IPS-NIHi7 (cell line): ENCODE measurements around the gene PDE6B.
A peak's percentile ranks its signal among the peaks of the same experiment; 100 is the strongest.
"Not testable (repeated sequence)": the region's sequence is repeated elsewhere in the genome, so short reads cannot be mapped to it uniquely, and the experiment has no call there.

Source experiments
- DNase-seq: peaks from one replicate; pipeline ENCODE4 v3.0.0; 2012; ENCODE audit warnings: mixed read lengths; ENCODE audit errors: extremely low spot score

The PDE6B gene

DNA sequence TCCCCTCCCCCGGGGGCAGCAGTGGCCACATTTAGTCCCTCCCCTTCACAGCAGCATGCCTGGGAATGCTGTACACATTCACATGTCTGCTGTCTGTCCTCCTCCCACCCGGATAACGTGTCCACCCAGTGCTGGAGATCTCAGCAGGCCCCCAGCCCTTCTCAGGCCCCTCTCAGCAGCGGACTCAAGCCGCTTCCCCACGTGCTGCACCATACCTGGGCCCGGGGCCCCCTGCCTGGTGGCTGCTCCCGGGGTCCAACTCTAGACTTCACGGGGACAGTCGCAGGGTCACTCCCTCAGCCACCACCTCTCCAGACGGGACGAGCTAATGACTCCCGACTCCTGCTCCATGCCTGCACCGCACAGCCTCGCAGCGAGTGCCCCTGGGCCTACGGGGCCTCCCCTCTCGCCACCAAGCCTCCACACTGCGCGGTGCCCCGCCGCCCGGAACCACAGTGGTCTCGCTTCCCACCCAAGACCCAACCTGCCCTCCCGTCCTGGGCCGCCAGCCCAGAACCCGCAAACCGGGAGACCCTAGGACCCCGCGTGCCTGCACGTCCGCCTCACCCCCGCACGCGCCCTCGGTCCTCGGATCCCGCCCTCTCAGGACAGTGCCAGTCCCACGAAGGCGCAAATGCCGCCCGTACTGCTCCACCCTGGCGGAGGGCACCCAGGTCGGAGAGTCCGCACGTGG is 79.0 kb downstream of the PDE6B start:
- no peak for DNase-seq

DNA sequence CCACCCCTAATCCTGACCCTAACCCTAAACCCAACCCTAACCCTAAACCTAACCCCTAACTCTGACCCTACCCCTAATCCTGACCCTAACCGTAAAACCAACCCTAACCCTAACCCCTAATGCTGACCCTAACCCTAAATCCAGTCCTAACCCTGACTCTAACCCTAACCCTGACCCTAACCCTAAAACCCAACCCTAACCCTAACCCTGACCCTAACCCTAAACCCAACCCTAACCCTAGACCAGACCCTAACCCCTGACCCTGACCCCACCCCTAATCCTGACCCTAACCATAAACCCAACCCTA is 79.6 kb downstream of the PDE6B start:
- no peak for DNase-seq

DNA sequence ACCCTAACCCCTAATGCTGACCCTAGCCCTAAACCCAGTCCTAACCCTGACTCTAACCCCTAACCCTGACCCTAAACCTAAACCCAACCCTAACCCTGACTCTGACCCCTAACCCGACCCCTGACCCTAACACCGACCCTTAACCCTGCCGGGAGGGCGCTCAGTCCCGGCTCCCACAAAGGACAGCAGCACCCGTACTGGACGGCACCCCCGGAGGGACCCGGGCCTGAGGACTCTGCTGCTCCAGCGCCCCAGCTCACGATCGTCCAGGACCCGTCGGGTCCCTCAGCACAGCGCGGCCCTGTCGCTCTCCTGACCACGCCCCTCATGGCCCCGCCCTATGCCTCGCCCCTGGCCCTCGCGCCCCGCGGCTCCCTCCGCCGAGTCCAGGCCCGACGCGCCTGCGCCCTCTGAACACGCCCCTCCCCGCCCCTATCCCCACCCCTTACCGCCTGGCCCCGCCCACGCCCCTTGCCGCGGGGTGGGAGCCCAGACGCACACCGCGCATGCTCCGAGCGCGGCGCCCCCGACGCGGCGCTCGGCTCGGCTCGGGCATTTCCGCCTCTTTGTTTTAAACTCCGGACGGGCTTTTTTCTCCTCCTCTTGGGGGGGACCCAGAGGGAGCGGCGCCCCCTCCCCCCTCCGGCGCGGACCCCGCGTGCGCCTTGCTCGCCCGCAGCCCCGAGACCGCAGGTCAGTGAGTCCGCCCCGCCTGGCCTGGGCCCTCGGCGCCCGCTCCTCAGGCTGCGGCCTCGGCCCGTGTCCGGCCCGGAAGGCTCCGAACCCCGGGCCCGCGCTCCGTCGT is 80.1 kb downstream of the PDE6B start, which contains the start of gene PCGF3:
Gene PCGF3, plus strand, starts transcription at position 555 of the 805 bp plus-strand sequence. CDS start 27,849 bp downstream, outside the sequence.
- DNase-seq: peak; percentile 100

DNA sequence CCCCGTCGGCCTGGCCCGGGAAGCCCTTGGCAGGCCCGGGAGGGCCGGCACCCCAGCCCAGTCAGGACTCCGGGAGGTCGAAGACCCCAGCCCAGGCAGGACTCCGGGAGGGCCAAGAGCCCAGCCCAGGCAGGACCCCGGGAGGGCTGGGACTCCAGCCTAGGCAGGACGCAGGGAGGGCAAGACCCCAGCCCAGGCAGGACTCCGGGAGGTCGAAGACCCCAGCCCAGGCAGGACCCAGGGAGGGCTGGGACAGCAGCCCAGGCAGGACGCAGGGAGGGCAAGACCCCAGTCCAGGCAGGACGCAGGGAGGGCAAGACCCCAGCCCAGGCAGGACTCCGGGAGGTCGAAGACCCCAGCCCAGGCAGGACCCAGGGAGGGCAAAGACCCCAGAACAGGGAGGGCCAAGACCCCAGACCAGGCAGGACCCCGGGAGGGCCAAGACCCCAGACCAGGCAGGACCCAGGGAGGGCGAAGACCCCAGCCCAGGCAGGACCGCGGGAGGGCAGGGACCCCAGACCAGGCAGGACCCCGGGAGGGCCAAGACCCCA is 80.8 kb downstream of the PDE6B start:
- not testable (repeated sequence) for DNase-seq

DNA sequence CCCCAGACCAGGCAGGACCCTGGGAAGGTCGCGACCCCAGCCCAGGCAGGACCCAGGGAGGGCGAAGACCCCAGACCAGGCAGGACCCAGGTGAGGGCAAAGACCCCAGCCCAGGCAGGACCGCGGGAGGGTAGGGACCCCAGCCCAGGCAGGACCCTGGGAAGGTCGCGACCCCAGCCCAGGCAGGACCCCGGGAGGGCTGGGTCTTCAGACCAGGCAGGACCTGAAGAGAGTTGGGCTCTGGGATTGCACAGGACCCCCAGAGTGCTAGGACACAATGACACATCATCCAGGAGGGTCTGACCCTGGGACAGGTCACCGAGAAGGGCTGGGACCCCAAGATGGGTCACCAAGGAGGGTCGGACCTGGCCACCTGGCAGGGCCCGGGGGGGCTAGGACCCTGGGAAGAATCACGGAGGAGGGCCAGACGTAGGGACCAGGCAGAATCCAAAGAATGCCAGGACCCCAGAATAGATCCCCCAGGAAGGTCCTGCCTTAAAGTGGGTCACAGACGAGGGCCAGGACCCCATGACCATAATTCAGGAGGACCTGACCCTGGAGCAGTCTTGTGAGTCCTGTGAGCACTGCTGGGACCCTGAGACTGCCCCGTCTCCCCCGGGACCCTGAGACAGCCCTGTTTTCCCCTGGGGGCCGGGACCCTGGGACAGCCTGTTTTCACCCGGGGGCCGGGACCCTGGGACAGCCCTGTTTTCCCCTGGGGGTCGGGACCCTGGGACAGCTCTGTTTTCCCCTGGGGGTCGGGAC is 81.6 kb downstream of the PDE6B start:
- DNase-seq: no peak

DNA sequence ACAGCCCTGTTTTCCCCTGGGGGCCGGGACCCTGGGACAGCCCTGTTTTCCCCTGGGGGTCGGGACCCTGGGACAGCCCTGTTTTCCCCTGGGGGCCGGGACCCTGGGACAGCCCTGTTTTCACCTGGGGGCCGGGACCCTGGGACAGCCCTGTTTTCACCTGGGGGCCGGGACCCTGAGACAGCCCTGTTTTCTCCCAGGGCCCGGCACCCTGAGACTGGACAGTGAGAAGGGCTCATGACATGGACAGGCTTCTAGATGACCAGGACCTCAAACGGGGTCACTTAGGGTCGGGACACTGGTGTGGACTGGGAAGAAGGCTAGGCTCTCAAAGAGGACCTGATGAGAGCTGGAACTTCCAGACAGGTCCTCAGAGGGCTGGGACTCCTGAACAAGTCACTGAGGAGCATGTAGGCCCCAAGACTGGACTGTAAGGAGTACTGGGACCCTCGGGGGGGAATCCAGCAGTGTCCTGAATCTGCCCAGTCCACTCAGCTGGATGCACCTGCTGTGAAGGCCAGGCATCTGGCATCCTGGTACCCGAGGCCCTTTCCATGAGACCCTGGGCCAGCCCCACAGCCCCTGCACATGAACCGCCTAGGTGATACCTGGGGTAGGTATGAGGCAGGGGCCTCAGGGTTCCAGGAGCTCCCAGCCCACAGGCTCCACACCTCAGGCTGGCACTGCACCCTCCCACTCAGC is 82.7 kb downstream of the PDE6B start:
- no peak for DNase-seq

DNA sequence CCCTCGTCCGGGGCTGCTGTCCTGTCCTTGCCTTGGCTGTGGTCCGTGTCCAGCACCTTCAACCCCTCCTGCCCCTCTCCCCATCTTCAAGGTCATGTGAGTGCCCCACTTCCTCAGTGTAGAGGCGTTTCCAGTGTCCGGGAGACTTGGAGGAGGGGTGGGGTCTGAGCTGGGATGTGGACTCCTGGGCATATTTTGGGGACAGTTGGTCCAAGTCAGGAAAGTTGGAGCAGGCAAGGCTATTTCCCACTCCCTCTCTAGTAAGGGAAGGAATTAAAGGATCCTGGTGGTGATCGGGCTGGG is 83.2 kb downstream of the PDE6B start:
- no peak for DNase-seq

DNA sequence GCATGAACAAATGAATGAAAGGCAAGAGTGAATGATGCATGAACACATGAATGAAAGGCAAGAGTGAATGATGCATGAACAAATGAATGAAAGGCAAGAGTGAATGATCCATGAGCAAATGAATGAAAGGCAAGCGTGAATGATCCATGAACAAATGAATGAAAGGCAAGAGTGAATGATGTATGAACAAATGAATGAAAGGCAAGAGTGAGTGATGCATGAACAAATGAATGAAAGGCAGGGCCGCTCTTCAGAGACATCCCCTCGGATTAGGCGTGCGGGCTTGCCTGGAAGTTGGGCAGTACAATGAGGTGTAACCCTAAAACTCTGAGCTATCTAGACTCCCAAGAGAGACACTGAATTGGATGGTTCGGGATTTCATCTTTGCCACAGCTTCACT is 84.0 kb downstream of the PDE6B start:
- DNase-seq: no peak

DNA sequence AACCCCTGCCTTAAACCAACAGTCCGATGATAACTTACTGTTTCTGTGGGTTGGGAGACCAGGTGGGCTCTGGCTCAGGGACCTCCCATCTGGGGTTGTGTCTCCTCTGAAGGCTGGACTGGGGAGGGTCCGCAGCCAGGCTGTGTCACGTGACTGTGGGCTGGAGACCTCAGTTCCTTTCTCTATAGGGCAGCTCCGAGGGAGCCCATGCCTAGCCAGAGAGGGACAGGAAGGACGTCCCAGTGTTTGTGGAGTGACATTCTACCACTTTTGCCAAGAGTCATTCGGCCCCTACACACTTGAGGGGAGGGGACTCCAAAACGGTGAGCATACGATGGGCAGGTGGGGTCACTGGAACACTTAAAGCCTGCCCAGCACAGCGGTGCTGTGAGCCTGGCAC is 84.7 kb downstream of the PDE6B start:
- DNase-seq: no peak

DNA sequence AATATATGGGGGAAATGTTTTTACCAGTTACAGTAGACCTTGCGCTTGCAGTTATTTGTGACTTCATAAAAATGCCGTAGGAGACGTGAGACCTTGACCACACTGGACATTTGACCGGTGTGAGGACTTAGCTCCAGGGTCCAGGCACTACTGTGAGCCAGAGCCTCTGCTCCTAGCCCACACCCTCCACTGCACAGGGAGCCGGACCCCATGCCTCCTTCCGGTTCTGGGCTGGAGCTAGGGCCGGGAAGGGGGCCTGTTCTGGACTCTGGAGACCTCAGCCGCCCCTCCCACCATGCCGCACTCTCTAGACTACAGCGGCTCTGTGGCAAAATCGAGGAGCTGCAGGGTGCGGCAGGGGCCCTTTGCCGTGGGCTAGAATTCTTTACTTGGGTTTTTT is 85.5 kb downstream of the PDE6B start:
- DNase-seq: no peak

DNA sequence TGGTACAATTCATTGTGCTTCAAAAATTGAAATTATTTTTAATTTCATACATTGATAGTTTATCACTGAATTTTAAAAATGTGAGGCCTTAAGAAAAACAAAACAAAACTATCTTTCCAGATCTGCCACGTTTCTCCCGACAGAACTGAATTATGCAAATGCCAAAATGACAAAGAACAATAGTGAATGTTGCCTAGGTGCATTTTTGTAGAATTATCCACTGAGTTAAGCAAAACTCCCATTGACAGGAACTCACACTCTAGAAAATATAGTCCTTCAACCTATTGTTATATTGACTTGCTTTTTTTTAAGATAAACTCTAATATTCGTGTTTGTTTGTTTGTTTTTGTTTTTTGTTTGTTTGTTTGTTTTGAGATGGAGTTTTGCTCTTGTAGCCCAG is 86.7 kb downstream of the PDE6B start:
- no peak for DNase-seq

DNA sequence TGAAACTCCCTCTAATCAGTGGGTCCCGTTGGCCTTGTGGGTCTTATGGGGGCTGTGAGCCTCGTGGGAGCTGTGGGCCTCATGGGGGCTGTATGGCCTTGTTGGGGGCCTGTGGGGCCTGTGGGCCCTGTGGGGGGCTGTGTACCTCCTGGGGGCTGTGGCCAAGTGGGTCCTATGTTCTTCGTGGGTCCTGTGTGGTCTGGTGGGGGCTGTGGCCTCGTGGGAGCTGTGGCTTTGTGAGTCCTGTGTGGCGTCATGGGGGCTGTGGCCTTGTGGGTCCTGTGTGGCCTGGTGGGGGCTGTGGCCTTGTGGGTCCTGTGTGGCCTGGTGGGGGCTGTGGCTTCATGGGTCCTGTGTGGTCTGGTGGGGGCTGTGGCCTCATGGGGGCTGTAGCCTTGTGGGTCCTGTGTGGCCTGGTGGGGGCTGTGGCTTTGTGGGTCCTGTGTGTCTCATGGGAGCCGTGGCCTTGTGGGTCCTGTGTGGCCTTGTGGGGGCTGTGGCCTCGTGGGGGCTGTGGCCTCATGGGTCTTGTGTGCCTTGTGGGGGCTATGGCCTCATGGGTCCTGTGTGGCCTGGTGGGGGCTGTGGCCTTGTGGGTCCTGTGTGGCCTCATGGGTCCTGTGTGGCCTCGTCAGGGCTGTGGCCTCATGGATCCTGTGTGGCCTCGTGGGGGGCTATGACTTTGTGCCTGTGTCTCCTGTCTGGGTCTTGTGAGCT is 87.7 kb downstream of the PDE6B start:
- no peak for DNase-seq

DNA sequence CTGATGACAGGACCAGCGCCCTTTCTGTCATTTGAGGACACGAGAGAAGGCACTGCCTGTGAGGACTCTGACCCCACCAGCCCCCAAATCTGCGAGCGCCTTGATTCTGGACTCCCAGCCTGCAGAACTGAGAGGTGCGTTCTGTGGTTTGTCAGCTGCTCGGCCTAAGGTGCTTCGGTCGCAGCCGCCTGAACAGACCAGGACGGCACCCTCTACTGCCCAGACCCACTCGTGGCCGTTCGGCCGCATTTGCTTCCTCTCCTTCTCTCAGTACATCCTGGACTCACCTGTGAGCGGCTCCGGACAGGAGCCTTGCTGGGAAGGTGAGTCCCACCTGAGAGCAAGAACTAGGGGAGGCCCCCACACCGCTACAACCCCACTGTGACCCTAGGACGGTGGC is 88.7 kb downstream of the PDE6B start:
- no peak for DNase-seq

DNA sequence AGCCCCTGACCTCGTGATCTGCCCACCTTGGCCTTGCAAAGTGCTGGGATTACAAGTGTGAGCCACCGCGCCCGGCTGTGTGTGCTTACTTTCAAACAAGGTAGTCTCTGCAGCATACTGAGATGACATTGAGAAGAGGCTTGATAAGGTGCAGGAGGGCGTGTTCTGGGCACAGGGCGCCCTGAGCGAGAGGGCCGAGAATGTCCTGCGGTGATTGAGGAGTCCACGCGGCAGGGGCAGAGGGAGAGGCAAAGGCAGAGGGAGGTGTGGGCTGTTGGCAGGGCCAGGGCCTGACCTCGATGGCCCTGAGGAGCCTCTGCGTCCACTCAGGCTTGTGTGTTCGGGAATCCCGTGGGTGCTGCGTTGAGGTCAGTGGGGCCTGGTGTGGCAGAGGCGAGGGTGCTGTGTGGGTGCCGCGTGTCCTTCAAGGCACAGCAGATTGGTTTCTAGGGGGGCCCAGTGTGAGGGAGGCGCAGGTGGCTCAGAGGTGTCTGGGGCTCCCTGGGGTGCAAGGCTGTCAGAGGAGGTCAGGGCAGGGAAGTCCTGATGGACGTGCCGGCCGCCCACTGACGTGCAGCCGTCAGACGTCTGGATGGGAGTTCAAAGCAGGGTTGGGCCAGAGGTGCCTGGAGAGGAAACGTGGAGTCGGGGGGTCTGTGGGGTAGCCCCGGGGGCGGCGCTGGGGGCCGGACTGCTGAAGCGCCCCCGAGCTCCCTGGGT is 92.4 kb downstream of the PDE6B start:
- no peak for DNase-seq

DNA sequence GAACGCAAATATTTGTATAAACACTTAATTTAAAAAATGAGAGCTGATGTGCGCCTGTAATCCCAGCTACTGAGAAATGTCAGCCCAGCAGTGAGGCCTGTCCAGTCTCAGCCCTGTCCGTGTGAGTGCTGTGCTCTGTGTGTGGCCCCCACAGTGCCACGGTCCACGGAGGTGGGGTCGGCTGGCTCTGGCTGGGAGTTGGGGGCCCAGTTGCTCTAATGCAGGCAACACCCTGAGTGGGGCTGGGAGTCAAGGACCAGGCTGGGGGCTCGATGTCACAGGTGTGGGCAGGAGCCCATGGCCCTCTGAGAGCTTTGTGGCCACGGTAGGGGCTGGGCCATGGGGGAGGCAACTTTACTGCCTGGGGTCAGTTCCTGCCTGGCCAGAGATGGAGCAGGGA is 93.1 kb downstream of the PDE6B start:
- DNase-seq: no peak
